ENCODE measurements around the gene SH3RF2.
"Not testable (repeated sequence)": the region's sequence is repeated elsewhere in the genome, so short reads cannot be mapped to it uniquely, and the experiment has no call there.

The SH3RF2 gene

DNA sequence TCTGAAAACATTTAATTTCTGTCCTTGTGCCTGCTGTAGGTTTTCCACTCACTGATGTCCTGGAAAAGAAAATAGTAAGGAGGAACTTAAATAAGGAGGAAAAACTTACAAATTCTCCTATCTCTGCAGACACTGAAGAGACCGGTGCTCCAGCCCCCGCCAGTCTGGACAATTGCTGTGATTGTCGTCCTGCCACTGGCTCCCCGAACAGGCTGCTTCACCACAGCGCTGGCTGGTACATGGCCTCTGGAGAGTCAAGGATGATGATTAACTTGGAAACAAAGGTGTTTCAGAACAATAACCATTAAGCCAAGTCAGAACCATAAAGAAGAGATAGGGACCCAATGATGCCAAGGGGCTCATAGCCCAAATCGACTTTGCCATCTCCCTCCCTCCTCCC lies 161.7 kb downstream of the SH3RF2 start:
- no peak for DNase-seq

DNA sequence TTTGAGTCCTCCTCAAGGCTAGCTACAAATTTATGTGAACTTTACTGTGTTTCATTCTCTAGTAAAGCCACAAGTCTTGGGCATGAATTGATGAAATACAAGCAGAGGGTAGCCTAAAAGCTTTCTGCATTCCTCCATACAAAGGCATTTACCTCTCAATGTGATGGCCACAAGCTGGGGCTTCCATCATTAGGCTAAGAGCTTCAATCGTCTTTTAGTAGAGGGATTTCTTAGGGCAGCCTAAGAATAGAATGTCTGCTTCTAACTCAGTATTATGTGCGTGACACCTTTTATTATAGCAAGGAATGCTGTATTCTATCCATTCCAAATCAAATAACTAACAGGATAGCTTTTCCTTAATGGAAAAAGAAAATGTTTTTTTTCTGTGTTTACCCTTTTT lies 165.3 kb downstream of the SH3RF2 start:
- DNase-seq, result no peak

DNA sequence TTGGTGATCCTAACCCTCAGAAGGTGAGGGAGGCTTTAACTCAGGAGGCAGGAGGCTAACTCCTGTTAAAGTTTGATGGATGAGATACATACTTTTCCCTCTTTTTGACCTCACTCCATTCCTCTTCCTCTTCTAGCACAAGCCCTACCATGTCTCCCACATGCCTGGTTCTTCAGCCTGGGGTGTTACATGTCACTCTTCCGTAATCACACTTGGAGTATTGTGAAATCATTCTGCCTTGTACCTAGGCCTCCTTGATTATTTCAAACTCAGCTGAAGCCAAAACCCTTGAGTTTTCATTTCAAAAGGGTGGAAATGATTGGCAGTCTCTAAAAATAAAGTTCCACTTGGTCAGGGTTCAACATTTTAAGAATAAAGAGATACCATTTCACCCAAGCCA lies 167.2 kb downstream of the SH3RF2 start:
- DNase-seq, result no peak

DNA sequence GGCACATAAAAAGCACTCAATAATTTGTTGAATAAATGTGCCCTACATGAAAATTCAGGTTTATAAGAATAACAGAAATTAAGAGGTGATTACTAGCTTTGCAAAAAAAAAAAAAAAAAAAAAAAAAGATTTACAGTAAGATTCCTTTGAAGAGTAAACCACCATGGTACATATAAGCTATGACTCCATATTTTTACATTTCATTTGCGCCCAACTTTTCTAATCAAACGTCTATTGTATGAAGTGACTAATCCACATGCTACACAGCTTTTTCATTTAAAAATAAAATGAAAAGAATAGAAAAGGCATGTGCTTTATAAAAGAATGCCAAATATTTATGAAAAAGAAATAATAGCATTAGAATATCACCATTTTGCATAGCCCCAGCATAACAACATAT lies 169.1 kb downstream of the SH3RF2 start, which contains the start of gene PLAC8L1:
TSS of gene PLAC8L1 (minus strand) at position 101 of the 400 bp plus-strand sequence. CDS start 1,266 bp downstream, outside the sequence.
- no peak for DNase-seq

DNA sequence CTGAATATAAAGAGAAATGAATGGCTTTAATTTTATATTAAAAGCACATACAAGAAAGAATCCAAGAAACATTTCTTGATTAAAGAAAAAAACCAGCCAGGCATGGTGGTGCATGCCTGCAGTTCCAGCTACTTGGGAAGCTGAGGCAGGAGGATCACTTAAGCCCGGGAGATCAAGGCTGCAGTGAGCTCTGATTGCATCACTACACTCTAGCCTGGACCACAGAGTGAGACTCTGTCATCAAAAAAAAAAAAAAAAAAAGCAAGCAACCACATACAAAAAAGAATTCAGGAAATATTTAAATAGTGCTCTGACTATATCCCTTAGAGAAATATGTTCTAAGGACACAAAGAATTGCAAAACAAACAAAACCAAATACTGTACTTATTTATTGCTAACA lies 171.5 kb downstream of the SH3RF2 start:
- no peak for DNase-seq

DNA sequence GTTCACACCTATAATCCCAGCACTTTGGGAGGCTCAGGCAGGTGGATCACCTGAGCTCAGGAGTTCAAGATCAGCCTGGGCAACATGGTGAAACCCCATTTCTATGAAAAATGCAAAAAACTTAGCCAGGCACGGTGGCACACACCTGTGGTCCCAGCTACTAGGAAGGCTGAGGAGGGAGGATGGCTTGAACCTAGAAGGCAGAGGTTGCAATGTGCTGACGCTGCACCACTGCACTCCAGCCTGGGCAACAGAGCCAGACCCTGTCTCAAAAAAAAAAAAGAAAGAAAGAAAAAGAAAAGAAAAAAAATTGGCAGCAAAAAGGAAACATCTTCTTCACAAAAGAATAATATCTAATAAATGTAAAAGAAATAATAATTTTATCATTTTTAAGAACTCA lies 172.5 kb downstream of the SH3RF2 start:
- DNase-seq, result not testable (repeated sequence)

DNA sequence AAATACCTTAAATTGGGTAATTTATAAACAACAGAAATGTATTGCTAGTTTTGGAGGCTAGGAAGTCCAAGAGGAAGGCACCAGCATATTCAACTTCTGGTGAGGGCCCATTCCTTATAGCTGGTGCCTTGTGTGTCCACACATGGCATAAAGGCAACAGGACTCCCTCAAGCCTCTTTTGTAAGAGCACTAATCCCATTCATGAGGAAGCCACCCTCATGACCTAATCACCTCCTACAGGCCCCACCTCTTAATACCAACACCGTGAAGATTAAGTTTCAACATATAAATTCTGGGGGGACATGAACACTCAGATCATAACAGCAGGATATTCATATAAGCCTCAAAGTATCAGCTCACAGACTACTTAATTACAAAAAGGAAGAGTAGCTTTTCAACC lies 173.0 kb downstream of the SH3RF2 start:
- DNase-seq, result no peak

DNA sequence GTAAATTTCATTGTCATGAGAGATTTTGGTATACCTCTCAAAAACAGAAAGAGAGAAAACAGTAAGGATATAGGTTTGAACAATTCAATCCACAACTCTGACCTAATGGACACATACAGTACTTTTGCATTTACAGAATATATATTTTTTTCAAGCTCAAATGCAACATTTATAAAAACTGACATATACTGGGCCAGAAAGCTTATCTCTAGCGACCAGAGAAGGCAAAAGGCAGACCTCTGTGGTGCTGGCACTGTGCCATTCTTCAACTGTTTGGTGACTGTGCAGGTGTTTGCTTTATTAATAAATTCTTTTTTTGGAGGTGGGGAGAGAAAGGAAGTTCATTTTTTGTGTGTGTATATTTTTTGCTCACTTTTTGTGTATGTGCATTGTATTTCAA lies 175.0 kb downstream of the SH3RF2 start:
- no peak for DNase-seq

DNA sequence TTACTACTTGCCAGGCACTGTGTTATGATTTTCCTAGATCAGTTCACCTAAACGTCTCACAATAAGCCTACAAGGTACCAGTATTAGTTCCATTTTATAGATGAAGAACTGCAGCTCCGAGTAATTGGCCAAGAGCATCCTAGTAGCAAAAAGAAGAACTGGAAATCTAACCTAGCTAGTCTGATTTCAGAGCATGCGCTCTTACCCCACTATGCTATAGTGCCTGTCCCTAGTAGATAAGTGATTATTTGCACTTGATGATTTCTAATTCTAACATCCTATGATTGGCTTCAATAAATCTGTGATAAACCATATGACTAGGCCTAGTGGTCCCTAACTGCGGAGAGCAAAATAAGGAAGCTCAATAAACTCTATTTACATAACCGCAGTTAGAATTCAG lies 176.1 kb downstream of the SH3RF2 start:
- no peak for DNase-seq
